Limb (tissue), 2 donors: ENCODE measurements around the gene PINK1.
"Not testable (repeated sequence)": the region's sequence is repeated elsewhere in the genome, so short reads cannot be mapped to it uniquely, and the experiment has no call there.

Experiments used
- DNase-seq, 2 donors: peaks; one replicate each; pipeline ENCODE4 v3.0.0-alpha.2; 2016; ENCODE audit errors: extremely low spot score in 2 of 2

PINK1 gene

DNA sequence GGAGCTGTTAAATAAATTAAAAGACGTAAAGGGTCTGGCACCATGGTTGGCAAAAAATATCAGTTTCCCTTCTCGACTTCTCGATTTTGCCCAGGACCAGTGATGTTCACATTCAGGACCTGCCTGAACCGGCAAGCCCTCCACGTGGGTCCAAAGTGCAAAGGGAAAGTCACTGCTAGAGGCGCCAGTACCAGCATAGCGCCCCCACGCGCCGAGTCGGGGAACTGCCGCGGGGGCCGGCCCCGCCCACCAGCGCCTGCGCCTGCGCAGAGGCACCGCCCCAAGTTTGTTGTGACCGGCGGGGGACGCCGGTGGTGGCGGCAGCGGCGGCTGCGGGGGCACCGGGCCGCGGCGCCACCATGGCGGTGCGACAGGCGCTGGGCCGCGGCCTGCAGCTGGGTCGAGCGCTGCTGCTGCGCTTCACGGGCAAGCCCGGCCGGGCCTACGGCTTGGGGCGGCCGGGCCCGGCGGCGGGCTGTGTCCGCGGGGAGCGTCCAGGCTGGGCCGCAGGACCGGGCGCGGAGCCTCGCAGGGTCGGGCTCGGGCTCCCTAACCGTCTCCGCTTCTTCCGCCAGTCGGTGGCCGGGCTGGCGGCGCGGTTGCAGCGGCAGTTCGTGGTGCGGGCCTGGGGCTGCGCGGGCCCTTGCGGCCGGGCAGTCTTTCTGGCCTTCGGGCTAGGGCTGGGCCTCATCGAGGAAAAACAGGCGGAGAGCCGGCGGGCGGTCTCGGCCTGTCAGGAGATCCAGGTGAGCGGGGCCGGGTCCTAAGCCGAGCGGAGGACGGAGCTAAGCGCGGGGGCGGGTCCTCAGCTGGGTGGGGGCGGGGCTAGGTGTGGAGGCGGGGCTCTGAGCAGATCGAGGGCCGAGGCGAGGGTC lies at the start of gene PINK1:
Gene PINK1 (plus strand): TSS at position 269 of the 875 bp plus-strand sequence. CDS start 91 bp downstream, at position 360.
- peak; percentile 73 to 94 for DNase-seq

- DNase-seq = no peak
Measured at GRCh38 chr1:20584890-20585289, 48.4 kb upstream of the PINK1 start.

- DNase-seq = no peak
Measured at GRCh38 chr1:20586953-20587660, 46.2 kb upstream of the PINK1 start.

GRCh38 chr1:20587661-20588053 lies 45.6 kb upstream of the PINK1 start:
- DNase-seq = no peak

- no peak for DNase-seq
Measured at GRCh38 chr1:20588634-20589225, 44.5 kb upstream of the PINK1 start, which contains the start of gene CDA. Gene CDA, plus strand, starts transcription at chr1:20589097. Its CDS starts 33 bp downstream, at chr1:20589130.

DNA sequence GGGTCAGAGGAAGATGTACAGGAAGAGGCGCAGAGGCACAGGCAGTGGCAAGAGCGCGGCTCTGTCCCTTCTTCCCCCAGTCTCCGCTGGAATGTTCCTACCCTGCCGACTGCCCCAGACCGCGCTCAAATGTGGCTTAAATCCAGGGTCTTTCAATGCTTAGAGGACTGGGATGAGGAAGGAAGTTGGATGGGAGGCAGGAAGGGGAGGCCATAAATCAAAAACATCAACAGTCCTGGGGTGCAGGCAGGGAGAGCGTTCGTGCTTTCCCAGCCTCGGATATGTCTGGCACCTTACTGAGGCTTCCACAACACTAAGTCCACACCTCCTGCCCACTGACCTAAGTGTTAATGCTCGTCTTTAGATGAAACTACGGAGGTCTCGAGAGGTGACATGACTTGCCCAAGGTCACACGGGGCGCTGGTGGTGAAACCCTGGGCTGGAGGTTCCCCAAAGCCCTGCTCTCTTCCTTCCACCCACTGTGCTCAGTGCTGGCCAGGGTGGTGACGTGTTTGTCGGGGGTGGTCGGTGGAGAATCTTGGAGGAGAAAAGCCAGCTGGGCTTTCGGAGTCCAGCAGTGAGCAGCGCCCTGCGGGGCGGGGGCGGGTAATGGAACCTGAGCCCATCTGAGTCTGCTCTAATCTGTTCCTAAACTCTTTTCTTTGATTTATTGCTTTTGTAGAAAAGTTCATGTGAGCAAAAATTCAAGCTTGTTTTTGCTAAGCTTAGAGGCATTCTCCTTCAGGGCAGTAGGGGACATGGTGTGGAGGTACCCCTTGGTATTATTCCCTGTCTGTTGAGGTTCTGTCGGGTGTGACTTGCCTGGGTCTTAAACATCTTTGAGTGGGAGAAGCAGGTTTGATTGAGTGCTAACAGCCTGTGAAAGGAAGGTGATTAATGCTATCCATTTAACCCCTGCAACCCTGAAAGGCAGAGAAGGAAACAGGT lies 43.7 kb upstream of the PINK1 start:
- peak; percentile 15 to 69 for DNase-seq

GRCh38 chr1:20590306-20590777 lies 42.9 kb upstream of the PINK1 start:
- no peak for DNase-seq

DNA sequence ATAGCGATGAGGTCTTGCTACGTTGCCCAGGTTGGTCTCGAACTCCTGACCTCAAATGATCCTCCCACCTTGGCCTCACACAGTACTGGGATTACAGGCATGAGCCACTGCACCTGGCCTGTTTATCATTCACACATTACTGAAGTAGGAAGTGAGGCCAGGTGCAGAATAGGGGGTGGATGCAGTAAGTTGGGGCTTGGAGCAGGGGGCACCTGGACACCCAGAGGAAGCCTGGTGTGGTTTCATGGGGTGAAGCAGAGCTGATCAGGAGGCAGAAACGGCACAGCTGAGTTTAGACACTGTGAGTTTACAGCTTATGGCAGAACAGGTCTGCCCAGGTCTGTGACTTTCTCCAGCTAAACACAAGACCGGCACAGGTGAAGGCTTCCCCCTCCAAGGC lies 39.5 kb upstream of the PINK1 start:
- no peak for DNase-seq

GRCh38 chr1:20594746-20595145 lies 38.5 kb upstream of the PINK1 start:
- DNase-seq = no peak

GRCh38 chr1:20596106-20596505 lies 37.2 kb upstream of the PINK1 start:
- DNase-seq = no peak

- no peak for DNase-seq
Measured at GRCh38 chr1:20597650-20598049, 35.6 kb upstream of the PINK1 start.

GRCh38 chr1:20600156-20600555 lies 33.1 kb upstream of the PINK1 start:
- DNase-seq = no peak

- DNase-seq = no peak
Measured at GRCh38 chr1:20601129-20601825, 32.0 kb upstream of the PINK1 start.

DNA sequence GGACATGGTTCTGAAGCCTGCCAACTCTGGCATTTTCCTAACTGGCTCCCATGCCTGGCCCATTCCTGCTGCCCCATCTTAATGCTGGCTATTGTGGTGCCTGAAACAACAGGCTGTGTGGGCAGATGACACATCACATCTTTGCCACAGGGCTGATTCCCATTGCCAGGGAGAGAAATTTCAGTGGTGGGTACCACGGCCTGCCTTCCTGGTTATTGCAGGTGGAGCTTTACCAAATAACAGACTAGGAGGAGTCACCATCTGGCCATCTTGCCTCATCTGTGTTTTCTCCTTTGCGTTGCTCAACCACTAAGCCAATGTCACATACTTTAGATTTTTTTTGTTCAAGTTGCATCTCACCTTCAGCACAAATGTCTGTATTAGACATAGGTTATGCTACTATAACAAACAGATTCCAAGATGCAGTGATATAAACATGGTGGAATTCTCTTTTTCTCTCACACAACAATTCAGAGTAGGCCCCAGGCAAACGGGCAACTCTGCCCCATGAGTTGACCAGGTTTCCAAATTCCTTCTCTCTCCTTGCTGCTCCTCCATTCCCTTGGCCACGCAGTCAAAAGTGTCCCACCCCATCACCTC lies 30.3 kb upstream of the PINK1 start:
- no peak for DNase-seq

DNA sequence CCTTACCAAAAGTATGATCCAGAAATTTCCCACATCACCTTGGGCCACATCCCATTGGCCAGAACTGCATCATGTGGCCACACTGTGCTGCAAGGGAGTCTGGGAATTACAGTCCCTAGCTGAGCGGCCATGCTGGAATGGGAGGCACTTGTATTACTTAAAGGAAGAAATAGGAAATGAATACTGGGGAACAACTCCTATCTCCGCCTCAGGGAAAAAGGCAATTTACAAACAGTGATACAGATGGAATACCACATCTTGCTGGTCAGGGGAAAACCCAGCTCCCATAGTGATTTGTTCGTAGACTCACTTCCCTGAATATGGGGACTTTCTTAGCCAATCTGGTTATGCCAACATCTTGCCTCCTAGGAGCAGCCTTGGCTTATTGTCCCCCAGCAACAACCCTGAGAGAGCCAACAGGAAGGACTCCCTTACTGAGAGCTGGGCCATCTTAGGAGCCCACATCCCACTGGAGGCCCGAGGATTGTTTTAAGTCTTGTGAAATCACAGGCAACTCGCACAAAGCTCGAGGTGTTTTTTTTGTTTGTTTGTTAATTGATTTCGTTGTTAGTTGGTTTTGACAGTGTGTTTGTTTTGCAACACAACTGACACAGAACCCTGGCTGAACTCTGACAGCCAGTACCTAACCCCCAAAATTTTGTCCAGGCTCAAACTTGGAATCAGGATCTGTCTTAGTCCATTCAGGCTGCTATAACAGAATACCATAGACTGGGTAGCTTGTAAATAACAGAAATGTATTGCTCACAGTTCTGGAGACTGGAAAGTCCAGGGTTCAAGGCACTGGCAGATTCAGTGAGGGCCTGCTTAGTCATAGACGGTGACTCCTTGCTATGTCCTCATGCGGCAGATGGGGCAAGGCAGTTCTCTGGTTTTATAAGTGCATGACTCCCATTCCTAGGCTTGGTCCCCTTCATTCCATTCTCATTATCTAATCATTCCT lies 29.5 kb upstream of the PINK1 start:
- DNase-seq = no peak

GRCh38 chr1:20604678-20605077 lies 28.6 kb upstream of the PINK1 start:
- DNase-seq = no peak

GRCh38 chr1:20606801-20607570 lies 26.3 kb upstream of the PINK1 start:
- DNase-seq = not testable (repeated sequence)

- peak in 1 of 2 donors; percentile 21 for DNase-seq
Measured at GRCh38 chr1:20609541-20609940, 23.7 kb upstream of the PINK1 start.
